Measurements from ENCODE around the gene PREX1. TPM values are rescaled to one million over a fixed set of nuclear protein-coding genes. Genes with fewer than 3 reads are reported as not detected.
A peak's percentile ranks its signal among the peaks of the same experiment; 100 is the strongest.

PREX1 gene
- total and polyA plus RNA-seq, 2 donors (not counting 1 experiment from before 2014, with no cell fraction given), result 1.0 to 3.1 TPM

GRCh38 chr20:48696671-48697070 is 131.1 kb downstream of the PREX1 start:
- Histone ChIP-seq H3K36me3 (ENCODE audit: control insufficient read depth, insufficient read depth, low read length) (no peaks in the 10 kb centered on the region), H3K79me2 (ENCODE audit: control insufficient read depth, insufficient read depth, low read length) (no peaks in the 10 kb centered on the region), H3K9me3 (ENCODE audit: control insufficient read depth, insufficient read depth, low read depth, low read length) (no peaks in the 10 kb centered on the region), H3K4me2 (ENCODE audit: extremely low read depth, insufficient read depth, low read length) (no peak overlapping the region), H4K20me1 (ENCODE audit: control insufficient read depth, extremely low read depth, insufficient read depth, low read length) (no peaks in the 10 kb centered on the region), H3K9ac (ENCODE audit: insufficient read depth, low read length) (no peak overlapping the region), H3K4me3 (replicated peaks in 1 of 4; ENCODE audit: control extremely low read depth in 1 of 4, insufficient read depth in 1 of 4, low read depth in 3 of 4, low read length in 4 of 4) (no peak overlapping the region), H3K27me3 (ENCODE audit: control insufficient read depth, insufficient read depth, low read length) (no peaks in the 10 kb centered on the region), H2AFZ (ENCODE audit: low read length) (no peak overlapping the region), H3K4me1 (ENCODE audit: control insufficient read depth, extremely low read depth, insufficient read depth, low read length) (peaks cover 5% of the 10 kb centered on the region), H3K27ac (ENCODE audit: insufficient read depth, low read length) (no peak overlapping the region)
- DNase-seq (ENCODE audit: low read depth in 2 of 2), result no peak
- TF ChIP-seq CTCF (conservative IDR thresholded peaks at IDR 0.05 in 1 of 2, IDR thresholded peaks at IDR 0.05 in 1 of 2; ENCODE audit: low read depth in 1 of 2, low read length in 2 of 2) (no peak), EZH2 (IDR thresholded peaks at IDR 0.05; ENCODE audit: low read length, missing control alignments) (no peak)

- H3K9me3 ChIP-seq (ENCODE audit: control insufficient read depth, insufficient read depth, low read depth, low read length), result no peaks in the 10 kb centered on the region
- DNase-seq (ENCODE audit: low read depth in 2 of 2), result no peak
- H2AFZ ChIP-seq (ENCODE audit: low read length), result no peak overlapping the region
- H3K36me3 ChIP-seq (ENCODE audit: control insufficient read depth, insufficient read depth, low read length), result no peaks in the 10 kb centered on the region
- no peak overlapping the region for H3K27ac ChIP-seq (ENCODE audit: insufficient read depth, low read length)
- H4K20me1 ChIP-seq (ENCODE audit: control insufficient read depth, extremely low read depth, insufficient read depth, low read length), result no peaks in the 10 kb centered on the region
- H3K79me2 ChIP-seq (ENCODE audit: control insufficient read depth, insufficient read depth, low read length), result no peaks in the 10 kb centered on the region
- TF ChIP-seq EZH2 (IDR thresholded peaks at IDR 0.05; ENCODE audit: low read length, missing control alignments), result no peak
- no peak for TF ChIP-seq CTCF (conservative IDR thresholded peaks at IDR 0.05 in 1 of 2, IDR thresholded peaks at IDR 0.05 in 1 of 2; ENCODE audit: low read depth in 1 of 2, low read length in 2 of 2)
- H3K4me3 ChIP-seq (replicated peaks in 1 of 4; ENCODE audit: control extremely low read depth in 1 of 4, insufficient read depth in 1 of 4, low read depth in 3 of 4, low read length in 4 of 4), result no peak overlapping the region
- H3K4me1 ChIP-seq (ENCODE audit: control insufficient read depth, extremely low read depth, insufficient read depth, low read length), result peaks cover 9% of the 10 kb centered on the region
- H3K27me3 ChIP-seq (ENCODE audit: control insufficient read depth, insufficient read depth, low read length), result no peaks in the 10 kb centered on the region
- H3K4me2 ChIP-seq (ENCODE audit: extremely low read depth, insufficient read depth, low read length), result no peak overlapping the region
- H3K9ac ChIP-seq (ENCODE audit: insufficient read depth, low read length), result no peak overlapping the region
These were observed 132.1 kb downstream of the PREX1 start for GRCh38 chr20:48695738-48696137.

GRCh38 chr20:48695255-48695654 is 132.5 kb downstream of the PREX1 start:
- no peaks in the 10 kb centered on the region for H3K27me3 ChIP-seq (ENCODE audit: control insufficient read depth, insufficient read depth, low read length)
- H3K36me3 ChIP-seq (ENCODE audit: control insufficient read depth, insufficient read depth, low read length), result no peaks in the 10 kb centered on the region
- H4K20me1 ChIP-seq (ENCODE audit: control insufficient read depth, extremely low read depth, insufficient read depth, low read length), result no peaks in the 10 kb centered on the region
- DNase-seq (ENCODE audit: low read depth in 2 of 2), result peak in 1 of 2 donors; percentile 38
- no peaks in the 10 kb centered on the region for H3K9me3 ChIP-seq (ENCODE audit: control insufficient read depth, insufficient read depth, low read depth, low read length)
- TF ChIP-seq CTCF (conservative IDR thresholded peaks at IDR 0.05 in 1 of 2, IDR thresholded peaks at IDR 0.05 in 1 of 2; ENCODE audit: low read depth in 1 of 2, low read length in 2 of 2) (no peak), EZH2 (IDR thresholded peaks at IDR 0.05; ENCODE audit: low read length, missing control alignments) (no peak)
- H3K9ac ChIP-seq (ENCODE audit: insufficient read depth, low read length), result no peak overlapping the region
- no peak overlapping the region for H3K4me3 ChIP-seq (replicated peaks in 1 of 4; ENCODE audit: control extremely low read depth in 1 of 4, insufficient read depth in 1 of 4, low read depth in 3 of 4, low read length in 4 of 4)
- no peak overlapping the region for H2AFZ ChIP-seq (ENCODE audit: low read length)
- H3K4me1 ChIP-seq (ENCODE audit: control insufficient read depth, extremely low read depth, insufficient read depth, low read length), result peaks cover 9% of the 10 kb centered on the region
- no peak overlapping the region for H3K27ac ChIP-seq (ENCODE audit: insufficient read depth, low read length)
- no peak overlapping the region for H3K4me2 ChIP-seq (ENCODE audit: extremely low read depth, insufficient read depth, low read length)
- no peaks in the 10 kb centered on the region for H3K79me2 ChIP-seq (ENCODE audit: control insufficient read depth, insufficient read depth, low read length)

All from fibroblast of lung (primary cell).